ENCODE results near the gene ANO10. TPM values are rescaled to one million over a fixed set of nuclear protein-coding genes. Genes with fewer than 3 reads are reported as not detected.

Gene ANO10
- total and polyA plus RNA-seq, 2 donors (not counting 3 experiments of a cell fraction or from before 2014, with no cell fraction given): 28.4 to 45.8 TPM

DNA sequence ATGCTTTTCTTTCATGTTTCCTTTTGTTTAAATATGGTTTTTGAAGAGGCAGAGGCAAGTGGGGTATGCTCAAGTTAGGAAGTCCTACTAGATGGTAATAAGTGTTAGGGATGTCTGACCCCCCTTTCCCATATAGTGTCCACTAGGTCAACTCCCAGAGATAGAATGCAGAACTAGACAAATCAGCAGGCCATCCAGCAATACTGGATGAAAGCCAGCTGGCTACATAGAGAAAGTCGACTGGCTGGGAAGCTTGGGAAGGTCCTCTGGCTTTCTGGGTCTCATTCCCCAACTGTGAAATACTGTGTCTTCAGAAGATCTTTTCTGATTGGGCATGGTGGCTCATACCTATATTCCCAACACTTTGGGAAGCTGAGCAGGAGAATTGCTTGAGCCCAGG, 221.6 kb downstream of the ANO10 start:
- H3K36me3 ChIP-seq (ENCODE audit: control insufficient read depth in 2 of 2, extremely low read depth in 1 of 2, insufficient read depth in 2 of 2, low read length in 2 of 2): no peaks in the 10 kb centered on the region
- BruUV-seq (replicated peaks): no TSS peak
- no peaks in the 10 kb centered on the region for H3K79me2 ChIP-seq (ENCODE audit: control insufficient read depth, insufficient read depth, low read length)
- H4K20me1 ChIP-seq (replicated peaks; ENCODE audit: control insufficient read depth, extremely low read depth, insufficient read depth, low read length): no peaks in the 10 kb centered on the region
- FAIRE-seq (no peak), DNase-seq (ENCODE audit: low read depth, low spot score) (no peak)
- intact Hi-C loops (cut with micrococcal nuclease): no loop called here
- H3K9ac ChIP-seq (replicated peaks; ENCODE audit: extremely low read depth, insufficient read depth, low read length): no peak overlapping the region
- H3K9me1 ChIP-seq (replicated peaks; ENCODE audit: control insufficient read depth, extremely low read depth, insufficient read depth, low read length): no peaks in the 10 kb centered on the region
- ChIA-PET CTCF (interaction anchor here (2.2 kb wide), 1 partner anchor 11 kb away, joined by 9 read pairs; no protein-coding TSS in a partner anchor), POLR2A (no interaction called here)
- peaks cover 23% of the 10 kb centered on the region for H3K4me1 ChIP-seq (ENCODE audit: control insufficient read depth, extremely low read depth, insufficient read depth, low read length)
- H3K9me3 ChIP-seq (replicated peaks; ENCODE audit: control insufficient read depth, insufficient read depth, low read length): no peaks in the 10 kb centered on the region
- TF ChIP-seq POLR2A (IDR thresholded peaks at IDR 0.05; ENCODE audit: low read depth, low read length): no peak
- TF ChIP-seq, protein P1, sequence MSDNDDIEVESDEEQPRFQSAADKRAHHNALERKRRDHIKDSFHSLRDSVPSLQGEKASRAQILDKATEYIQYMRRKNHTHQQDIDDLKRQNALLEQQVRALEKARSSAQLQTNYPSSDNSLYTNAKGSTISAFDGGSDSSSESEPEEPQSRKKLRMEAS (IDR thresholded peaks at IDR 0.05; ENCODE audit: insufficient read depth, insufficient read length): no peak
- no peak for TF ChIP-seq FOS (IDR thresholded peaks at IDR 0.05; ENCODE audit: borderline replicate concordance, insufficient read depth, low read length)
- TF ChIP-seq MYC (IDR thresholded peaks at IDR 0.05; ENCODE audit: low read depth, low read length): no peak
- TF ChIP-seq EZH2 (IDR thresholded peaks at IDR 0.05; ENCODE audit: borderline replicate concordance, low read depth, low read length, severe bottlenecking): no peak
- TF ChIP-seq GATA2 (IDR thresholded peaks at IDR 0.05; ENCODE audit: insufficient read depth, insufficient read length, low read depth, low read length): no peak
- TF ChIP-seq POLR2AphosphoS5 (IDR thresholded peaks at IDR 0.05; ENCODE audit: insufficient read depth, low read depth, low read length): no peak
- TF ChIP-seq, protein P2, sequence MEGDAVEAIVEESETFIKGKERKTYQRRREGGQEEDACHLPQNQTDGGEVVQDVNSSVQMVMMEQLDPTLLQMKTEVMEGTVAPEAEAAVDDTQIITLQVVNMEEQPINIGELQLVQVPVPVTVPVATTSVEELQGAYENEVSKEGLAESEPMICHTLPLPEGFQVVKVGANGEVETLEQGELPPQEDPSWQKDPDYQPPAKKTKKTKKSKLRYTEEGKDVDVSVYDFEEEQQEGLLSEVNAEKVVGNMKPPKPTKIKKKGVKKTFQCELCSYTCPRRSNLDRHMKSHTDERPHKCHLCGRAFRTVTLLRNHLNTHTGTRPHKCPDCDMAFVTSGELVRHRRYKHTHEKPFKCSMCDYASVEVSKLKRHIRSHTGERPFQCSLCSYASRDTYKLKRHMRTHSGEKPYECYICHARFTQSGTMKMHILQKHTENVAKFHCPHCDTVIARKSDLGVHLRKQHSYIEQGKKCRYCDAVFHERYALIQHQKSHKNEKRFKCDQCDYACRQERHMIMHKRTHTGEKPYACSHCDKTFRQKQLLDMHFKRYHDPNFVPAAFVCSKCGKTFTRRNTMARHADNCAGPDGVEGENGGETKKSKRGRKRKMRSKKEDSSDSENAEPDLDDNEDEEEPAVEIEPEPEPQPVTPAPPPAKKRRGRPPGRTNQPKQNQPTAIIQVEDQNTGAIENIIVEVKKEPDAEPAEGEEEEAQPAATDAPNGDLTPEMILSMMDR (IDR thresholded peaks at IDR 0.05; ENCODE audit: extremely low read depth in 1 of 2, insufficient read depth in 1 of 2, low read depth in 1 of 2, low read length in 2 of 2): no peak
- no peak for TF ChIP-seq JUN (IDR thresholded peaks at IDR 0.05; ENCODE audit: borderline replicate concordance, insufficient read depth, insufficient read length, low read depth)
- H2AFZ ChIP-seq (ENCODE audit: low read depth, low read length): no peak overlapping the region
- no peak overlapping the region for H3K4me2 ChIP-seq (ENCODE audit: insufficient read depth, low read length)
- H3K4me3 ChIP-seq (replicated peaks in 1 of 3; ENCODE audit: insufficient read depth in 1 of 3, low read depth in 1 of 3, low read length in 3 of 3): no peak overlapping the region
- H3K27me3 ChIP-seq (ENCODE audit: control insufficient read depth in 2 of 2, insufficient read depth in 2 of 2, low read length in 2 of 2): no peaks in the 10 kb centered on the region
- no peak overlapping the region for H3K27ac ChIP-seq (ENCODE audit: insufficient read depth, low read depth, low read length)
- dilution Hi-C loops (cut with MboI; ENCODE audit: extremely low pct_ligation_motif_present, low sequenced_read_pairs): no loop called here
